NCI-H2227 (cell line): ENCODE data around the gene ARHGAP6.
"Not testable (repeated sequence)": the region's sequence is repeated elsewhere in the genome, so short reads cannot be mapped to it uniquely, and the experiment has no call there.

Source experiments
- DNase-seq: peaks from one replicate; lab custom pipeline; 2025; ENCODE audit not compliant: unreplicated experiment; lab: John Stamatoyannopoulos, UW

ARHGAP6 gene

GRCh38 chrX:11129534-11130105 is 536.1 kb downstream of the ARHGAP6 start:
- no peak for DNase-seq

- no peak for DNase-seq
Measured at GRCh38 chrX:11125060-11125459, 540.7 kb downstream of the ARHGAP6 start.

DNA sequence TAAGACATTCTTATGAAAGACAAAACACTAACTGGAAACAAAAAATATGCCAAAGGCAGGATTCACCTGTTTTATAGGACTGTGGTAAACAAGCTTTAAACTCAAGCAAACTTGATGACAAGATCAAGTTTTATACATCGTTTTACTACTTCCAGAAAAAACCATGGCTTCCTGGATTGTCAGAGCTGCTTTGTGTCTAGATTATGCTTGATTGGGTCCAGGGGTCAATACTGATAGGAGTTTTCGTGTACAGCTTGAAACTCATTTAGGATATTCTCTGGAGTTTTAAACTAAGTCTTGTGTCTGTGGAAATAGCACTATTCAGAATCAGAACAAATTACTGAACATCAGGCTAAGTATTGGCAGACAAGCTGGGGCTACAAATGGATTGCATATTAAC is 541.6 kb downstream of the ARHGAP6 start:
- DNase-seq = no peak

DNA sequence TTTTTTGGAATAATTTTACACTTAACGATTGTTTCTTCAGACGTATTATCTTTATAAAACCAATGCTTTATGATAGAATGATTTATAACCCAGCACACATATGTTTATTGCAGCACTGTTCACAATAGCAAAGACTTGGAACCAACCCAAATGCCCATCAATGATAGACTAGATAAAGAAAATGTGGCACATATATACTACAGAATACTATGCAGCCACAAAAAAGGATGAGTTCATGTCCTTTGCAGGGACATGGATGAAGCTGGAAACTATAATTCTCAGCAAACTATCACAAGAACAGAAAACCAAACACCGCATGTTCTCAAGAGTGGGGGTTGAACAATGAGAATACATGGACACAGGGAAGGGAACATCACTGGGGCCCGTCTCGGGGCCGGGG is 542.6 kb downstream of the ARHGAP6 start:
- not testable (repeated sequence) for DNase-seq

- no peak for DNase-seq
Measured at GRCh38 chrX:11119313-11119943, 546.3 kb downstream of the ARHGAP6 start.

DNA sequence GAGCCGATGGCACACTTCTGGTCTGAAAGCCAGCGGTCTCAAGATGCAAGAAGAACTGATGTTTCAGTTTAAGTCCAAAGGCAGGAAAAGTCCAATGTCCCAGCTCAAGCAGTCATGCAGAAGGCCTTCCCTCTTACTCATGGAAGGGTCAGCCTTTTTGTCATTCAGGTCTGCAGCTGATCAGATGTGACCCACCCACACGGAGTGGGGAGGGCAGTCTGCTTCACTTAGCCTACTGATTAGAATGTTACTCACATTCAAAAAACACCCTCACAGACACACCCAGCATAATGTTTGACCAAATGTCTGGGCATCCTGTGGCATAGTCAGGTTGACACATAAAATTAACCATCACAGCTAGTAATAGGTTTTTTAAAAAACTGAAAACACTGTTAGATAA is 548.0 kb downstream of the ARHGAP6 start:
- no peak for DNase-seq

DNA sequence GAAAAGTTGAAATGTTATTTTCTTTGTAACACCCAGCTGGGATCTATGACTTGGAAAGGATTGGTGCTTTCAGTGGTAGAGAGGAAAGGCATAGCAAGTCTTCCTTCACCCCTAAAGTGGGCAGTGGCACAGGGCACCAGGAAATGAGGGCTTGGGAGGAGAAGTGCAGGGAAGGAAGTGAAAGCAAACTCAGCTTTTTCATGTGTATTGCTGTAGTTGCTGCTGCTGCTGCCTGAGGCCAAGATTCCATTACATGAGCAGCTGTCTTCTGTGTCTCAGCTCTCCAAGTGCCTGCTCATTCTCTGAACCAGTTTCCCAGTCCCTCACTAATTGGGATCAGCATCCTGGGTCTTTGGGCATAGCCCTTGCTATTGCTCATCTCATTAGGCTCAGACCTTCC is 552.0 kb downstream of the ARHGAP6 start:
- no peak for DNase-seq

- DNase-seq = no peak
Measured at GRCh38 chrX:11111947-11112346, 553.8 kb downstream of the ARHGAP6 start.

- peak; percentile 94 for DNase-seq
Measured at GRCh38 chrX:11111037-11111851, 554.5 kb downstream of the ARHGAP6 start, which contains the start of gene HCCS. HCCS (plus strand) TSS chrX:11111332; CDS start chrX:11112061, 729 bp downstream.

DNA sequence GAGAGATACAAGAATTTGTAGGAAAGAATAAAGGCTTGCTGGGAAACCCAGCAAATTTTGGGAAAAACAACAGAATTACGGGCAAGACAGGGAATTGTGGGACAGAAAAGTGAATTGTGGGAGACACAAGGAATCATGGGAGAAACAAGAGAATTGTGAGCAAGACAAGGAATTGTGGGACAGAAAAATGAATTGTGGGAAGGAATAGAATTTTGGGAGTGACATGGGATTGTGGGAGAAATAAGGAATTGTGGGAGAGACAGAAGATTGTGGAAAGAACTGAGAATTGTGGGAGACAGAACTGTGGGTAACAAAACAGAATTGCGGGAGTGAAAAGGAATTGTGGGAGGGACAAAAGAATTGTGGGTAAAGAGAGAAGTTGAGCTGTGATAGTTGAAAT is 555.8 kb downstream of the ARHGAP6 start:
- no peak for DNase-seq

DNA sequence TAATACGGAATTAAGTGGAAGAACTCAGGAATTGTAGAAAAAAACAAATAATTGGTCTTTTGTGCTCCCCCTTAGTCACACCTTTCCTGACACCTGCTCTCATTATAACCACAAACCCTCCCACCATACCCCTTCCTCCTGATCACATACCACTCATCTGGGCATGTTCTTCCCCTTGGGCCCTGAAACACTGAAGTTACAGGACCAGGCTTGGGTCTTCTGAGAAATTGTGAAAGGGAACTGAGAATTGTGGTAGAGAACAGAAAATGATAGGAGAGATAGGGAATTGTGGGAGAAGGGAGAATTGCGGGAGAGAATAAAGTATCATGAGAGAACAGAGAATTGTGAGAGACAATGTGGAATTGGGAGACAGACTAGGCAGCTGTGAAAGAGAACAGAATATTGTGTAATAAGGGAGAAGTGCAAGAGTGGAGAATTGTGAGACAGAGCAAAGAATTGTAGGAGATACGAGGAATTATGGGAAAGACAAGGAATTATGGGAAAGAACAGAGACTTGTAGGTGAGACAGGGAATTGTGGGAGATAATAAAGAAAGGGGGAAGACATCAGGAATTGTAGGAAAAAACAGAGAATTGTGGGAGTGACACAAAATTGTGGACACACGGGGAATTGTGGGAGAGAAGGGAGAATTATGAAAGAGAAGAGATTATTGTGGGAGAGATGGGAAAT is 557.3 kb downstream of the ARHGAP6 start:
- DNase-seq = no peak

DNA sequence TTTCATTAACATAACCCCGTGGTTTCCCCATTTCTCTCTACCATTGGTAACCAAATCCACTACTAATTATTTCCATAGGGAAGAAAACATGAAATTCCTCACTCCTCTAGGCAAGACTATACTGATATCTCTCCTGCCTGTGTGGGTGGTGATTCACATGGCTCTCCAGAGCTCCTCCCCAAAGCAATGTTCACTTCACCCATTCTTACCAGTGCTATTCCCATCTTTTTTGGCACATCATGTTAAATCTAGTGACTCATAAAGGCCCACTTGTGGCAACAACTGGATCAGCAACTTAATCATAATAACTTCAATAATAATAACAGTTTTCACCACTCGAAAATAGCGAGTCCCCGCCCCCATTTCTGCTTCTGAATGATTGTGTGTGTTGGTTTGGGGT is 560.6 kb downstream of the ARHGAP6 start:
- DNase-seq = no peak

DNA sequence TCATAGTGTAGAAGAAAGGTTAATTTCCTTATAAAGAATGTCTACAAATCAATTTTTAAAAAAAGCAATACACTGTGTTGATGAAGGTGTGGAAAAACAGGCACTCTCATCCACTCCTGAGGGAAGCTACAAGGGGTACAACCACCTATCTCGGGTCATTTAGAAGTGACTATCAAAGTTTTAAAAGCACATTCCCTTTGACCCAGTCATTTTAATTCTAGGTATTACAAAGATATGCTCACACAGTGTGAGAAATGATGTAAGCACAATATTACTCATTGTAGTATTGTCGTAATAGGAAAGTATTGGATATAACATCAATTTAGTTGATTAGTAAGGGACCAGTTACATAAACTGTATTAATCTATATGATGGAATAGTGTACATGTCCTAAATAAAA is 562.0 kb downstream of the ARHGAP6 start:
- no peak for DNase-seq

GRCh38 chrX:11103006-11103405 is 562.7 kb downstream of the ARHGAP6 start:
- DNase-seq = no peak

DNA sequence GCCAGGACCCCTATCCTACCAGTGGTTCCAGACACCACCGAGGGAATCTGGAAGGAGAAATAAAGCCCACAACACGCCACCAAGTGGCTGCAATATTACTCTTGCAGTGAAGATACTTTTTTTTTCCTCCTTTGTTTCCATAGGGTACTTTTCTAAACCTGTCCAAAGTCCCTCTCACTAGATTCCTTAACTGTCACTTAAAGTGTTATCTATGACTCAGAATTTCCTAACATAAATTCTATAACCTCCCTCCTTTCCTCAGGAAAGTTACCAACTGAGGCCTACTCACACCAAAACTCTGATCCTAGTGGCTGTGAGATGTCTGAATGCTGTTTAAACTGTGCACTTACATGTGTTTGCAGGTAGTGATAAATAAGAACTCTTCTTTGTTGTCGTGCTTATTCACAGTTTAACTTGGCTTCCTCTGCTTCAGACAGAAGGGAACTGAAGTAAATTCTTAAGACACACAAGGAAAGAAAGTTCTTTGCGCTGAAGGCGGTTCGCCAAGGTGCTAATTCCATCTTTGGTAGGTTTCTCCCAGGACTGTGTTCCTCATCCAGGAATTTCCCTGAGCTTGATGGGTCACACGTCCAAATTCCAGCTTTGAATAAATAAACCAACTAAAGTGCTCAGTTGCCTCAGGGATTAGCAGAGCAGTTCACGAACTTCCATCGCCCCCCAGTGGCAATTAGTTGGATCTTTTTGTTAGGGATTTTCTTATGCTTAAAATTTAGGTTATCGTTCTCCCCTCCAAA is 565.3 kb downstream of the ARHGAP6 start:
- peak; percentile 14 for DNase-seq

GRCh38 chrX:11099465-11099864 is 566.3 kb downstream of the ARHGAP6 start:
- no peak for DNase-seq

- no peak for DNase-seq
Measured at GRCh38 chrX:11097933-11098332, 567.8 kb downstream of the ARHGAP6 start.

GRCh38 chrX:11089802-11090201 is 575.9 kb downstream of the ARHGAP6 start:
- DNase-seq = no peak
